Measurements from ENCODE around the gene CLCF1.

Gene CLCF1

GRCh38 chr11:67413266-67413849, 40.0 kb upstream of the CLCF1 start:
- CTCF ChIA-PET: interaction anchor here (0.5 kb wide), 1 partner anchor 11 kb away, joined by 5 read pairs; no protein-coding TSS in a partner anchor
- H3K27ac ChIP-seq: no peak overlapping the region
- no peak for DNase-seq (ENCODE audit: low spot score)
- POLR2A ChIA-PET (ENCODE audit: low non-redundant PET): interaction anchor here (0.8 kb wide), 1 partner anchor 12 kb away, joined by 3 read pairs; the partner anchor contains the start of gene PPP1CA
- TF ChIP-seq CTCF (conservative IDR thresholded peaks at IDR 0.05; ENCODE audit: low read depth): no peak

- no peak overlapping the region for H3K27ac ChIP-seq
- ChIA-PET CTCF (interaction anchor here (0.5 to 0.6 kb wide), 2 partner anchors 8 to 11 kb away, joined by 3 read pairs; no protein-coding TSS in a partner anchor), POLR2A (ENCODE audit: low non-redundant PET) (interaction anchor here (0.8 kb wide), 1 partner anchor 11 kb away, joined by 3 read pairs; the partner anchor contains the start of gene PPP1CA)
- no peak for TF ChIP-seq CTCF (conservative IDR thresholded peaks at IDR 0.05; ENCODE audit: low read depth)
- DNase-seq (ENCODE audit: low spot score): no peak
Observed at GRCh38 chr11:67412495-67413179, 39.2 kb upstream of the CLCF1 start.

- POLR2A ChIA-PET (ENCODE audit: low non-redundant PET): no interaction called here
- TF ChIP-seq CTCF (conservative IDR thresholded peaks at IDR 0.05; ENCODE audit: low read depth): no peak
- no peak overlapping the region for H3K27ac ChIP-seq
- no peak for DNase-seq (ENCODE audit: low spot score)
- CTCF ChIA-PET: interaction anchor here (0.5 to 0.6 kb wide), 2 partner anchors 7 to 12 kb away, joined by 3 read pairs; no protein-coding TSS in a partner anchor
Observed at GRCh38 chr11:67411785-67412152, 38.4 kb upstream of the CLCF1 start.

- CTCF ChIA-PET: no interaction called here
Observed at GRCh38 chr11:67410984-67411784, 37.8 kb upstream of the CLCF1 start.

GRCh38 chr11:67410369-67410831, 37.0 kb upstream of the CLCF1 start:
- DNase-seq (ENCODE audit: low spot score): no peak
- H3K27ac ChIP-seq: no peak overlapping the region
- ChIA-PET CTCF (no interaction called here), POLR2A (ENCODE audit: low non-redundant PET) (no interaction called here)
- TF ChIP-seq CTCF (conservative IDR thresholded peaks at IDR 0.05; ENCODE audit: low read depth): no peak

More at GRCh38 chr11:67410984-67411784, 37.8 kb upstream of the CLCF1 start:
- DNase-seq (ENCODE audit: low spot score): no peak
- H3K27ac ChIP-seq: no peak overlapping the region
- POLR2A ChIA-PET (ENCODE audit: low non-redundant PET): no interaction called here
- TF ChIP-seq CTCF (conservative IDR thresholded peaks at IDR 0.05; ENCODE audit: low read depth): no peak

GRCh38 chr11:67409781-67410368, 36.5 kb upstream of the CLCF1 start:
- ChIA-PET CTCF (no interaction called here), POLR2A (ENCODE audit: low non-redundant PET) (no interaction called here)
- no peak for DNase-seq (ENCODE audit: low spot score)
- H3K27ac ChIP-seq: no peak overlapping the region
- TF ChIP-seq CTCF (conservative IDR thresholded peaks at IDR 0.05; ENCODE audit: low read depth): no peak
